Trophoblast cell (in vitro differentiated cells and primary cell): Measurements from ENCODE around the gene SERP2.

Experiments used
- DNase-seq, 2 donors: peaks; one replicate each; pipeline ENCODE4 v3.0.0-alpha.2; 2016
- H2AFZ ChIP-seq: 2 replicates; pipeline ENCODE4 v1.6.1; 2013; ENCODE audit warnings: low read length, moderate library complexity, mild to moderate bottlenecking; ENCODE audit not compliant: insufficient read depth, poor library complexity
- H2AK5ac ChIP-seq: 2 replicates; pipeline ENCODE4 v1.6.1; 2013; ENCODE audit warnings: mild to moderate bottlenecking, low read length
- H2BK120ac ChIP-seq: 2 replicates; pipeline ENCODE4 v1.6.1; 2013; ENCODE audit warnings: low read length, mild to moderate bottlenecking, moderate library complexity; ENCODE audit not compliant: insufficient read depth, poor library complexity
- H2BK12ac ChIP-seq: 2 replicates; pipeline ENCODE4 v1.6.1; 2013; ENCODE audit warnings: mild to moderate bottlenecking, low read length, moderate library complexity
- H2BK5ac ChIP-seq: 2 replicates; pipeline ENCODE4 v1.6.1; 2013; ENCODE audit warnings: low read length, low read depth, moderate library complexity, mild to moderate bottlenecking; ENCODE audit not compliant: poor library complexity
- H3K14ac ChIP-seq: 2 replicates; pipeline ENCODE4 v1.6.1; 2013; ENCODE audit warnings: mild to moderate bottlenecking, low read length
- H3K18ac ChIP-seq: 2 replicates; pipeline ENCODE4 v1.6.1; 2013; ENCODE audit warnings: mild to moderate bottlenecking, low read length
- H3K23ac ChIP-seq: 2 replicates; pipeline ENCODE4 v1.6.1; 2013; ENCODE audit warnings: low read length
- H3K27ac ChIP-seq: 2 replicates; pipeline ENCODE4 v1.5.1; 2013; ENCODE audit warnings: low read depth, mild to moderate bottlenecking, inconsistent platforms, low read length, moderate library complexity
- H3K27me3 ChIP-seq: 2 replicates; pipeline ENCODE4 v1.6.1; 2013; ENCODE audit warnings: inconsistent platforms, mild to moderate bottlenecking, low read length, moderate library complexity; ENCODE audit not compliant: insufficient read depth
- H3K36me3 ChIP-seq, 2 experiments: 1 replicate in 1 of 2; 2 replicates in 1 of 2; pipeline ENCODE4 v1.6.1; 2013; ENCODE audit warnings: low read length in 2 of 2, mild to moderate bottlenecking in 2 of 2, moderate library complexity in 1 of 2; ENCODE audit not compliant: insufficient read depth in 2 of 2, control insufficient read depth in 1 of 2
- H3K4ac ChIP-seq: 2 replicates; pipeline ENCODE4 v1.6.1; 2013; ENCODE audit warnings: low read depth, mild to moderate bottlenecking, low read length, moderate library complexity
- H3K4me1 ChIP-seq, 2 experiments: 1 replicate in 1 of 2; 2 replicates in 1 of 2; pipeline ENCODE4 v1.6.1; 2013; ENCODE audit warnings: low read length in 2 of 2, mild to moderate bottlenecking in 2 of 2, moderate library complexity in 1 of 2; ENCODE audit not compliant: insufficient read depth in 2 of 2, control insufficient read depth in 1 of 2
- H3K4me2 ChIP-seq: 2 replicates; pipeline ENCODE4 v1.6.1; 2013; ENCODE audit warnings: inconsistent platforms, mild to moderate bottlenecking, low read length, moderate library complexity
- H3K4me3 ChIP-seq: 2 replicates; pipeline ENCODE4 v1.5.1; 2013; ENCODE audit warnings: mild to moderate bottlenecking, low read depth, low read length, inconsistent platforms
- H3K79me1 ChIP-seq: one replicate; pipeline ENCODE4 v1.6.1; 2013; ENCODE audit warnings: low read length
- H3K79me2 ChIP-seq: 2 replicates; pipeline ENCODE4 v1.6.1; 2013; ENCODE audit warnings: low read length, mild to moderate bottlenecking; ENCODE audit not compliant: control insufficient read depth, insufficient read depth, poor library complexity
- H3K9ac ChIP-seq: 2 replicates; pipeline ENCODE4 v1.6.1; 2013; ENCODE audit warnings: mild to moderate bottlenecking, low read length
- H3K9me3 ChIP-seq: 2 replicates; pipeline ENCODE4 v1.6.1; 2013; ENCODE audit warnings: low read depth, mild to moderate bottlenecking, control low read depth, inconsistent platforms, low read length; ENCODE audit not compliant: insufficient read depth
- H4K12ac ChIP-seq: 2 replicates; pipeline ENCODE4 v1.6.1; 2013; ENCODE audit warnings: low read depth, mild to moderate bottlenecking, low read length, moderate library complexity
- H4K8ac ChIP-seq: 2 replicates; pipeline ENCODE4 v1.6.1; 2013; ENCODE audit warnings: low read depth, mild to moderate bottlenecking, low read length, moderate library complexity
- H4K91ac ChIP-seq: one replicate; pipeline ENCODE4 v1.6.1; 2013; ENCODE audit warnings: low read depth, mild to moderate bottlenecking, low read length, moderate library complexity
- WGBS: extraction: QIAGEN DNeasy Blood & Tissue Kit; methylation state at CpG from one replicate; pipeline ENCODE4 v1.1.7; 2013; ENCODE audit warnings: missing lambda C conversion rate; ENCODE audit not compliant: insufficient read length, insufficient coverage; ENCODE audit errors: extremely low coverage; 5-methylcytosine and 5-hydroxymethylcytosine counted together

Gene SERP2

GRCh38 chr13:44432650-44433049 is 59.0 kb downstream of the SERP2 start:
- H3K27me3 ChIP-seq, result no peaks in the 10 kb centered on the region

GRCh38 chr13:44433863-44434765 is 60.5 kb downstream of the SERP2 start:
- Histone ChIP-seq H3K4me3 (no peak overlapping the region), H3K79me2 (peaks cover 10% of the 10 kb centered on the region), H2BK120ac (no peak overlapping the region), H2BK12ac (no peak overlapping the region), H3K27ac (no peak overlapping the region), H4K8ac (no peak overlapping the region), H3K9ac (no peak overlapping the region), H3K14ac (peak overlapping the region; percentile 11), H3K27me3 (no peaks in the 10 kb centered on the region), H3K4ac (peak overlapping the region; percentile 16), H3K4me2 (peak overlapping the region; percentile 63), H2AFZ (no peak overlapping the region), H3K18ac (no peak overlapping the region), H3K9me3 (no peaks in the 10 kb centered on the region), H2AK5ac (no peak overlapping the region), H3K23ac (no peak overlapping the region), H3K36me3 (peaks cover 6 to 12% of the 10 kb centered on the region in 2 experiments), H4K12ac (no peak overlapping the region), H3K4me1 (peaks cover 6% of the 10 kb centered on the region in 2 experiments), H4K91ac (peak overlapping the region; percentile 19), H2BK5ac (no peak overlapping the region), H3K79me1 (peaks cover 11% of the 10 kb centered on the region)
- no peak for DNase-seq
- whole genome bisulfite sequencing, result no CpG with 5 or more reads among the region's 15 CpGs

More at GRCh38 chr13:44432650-44433049, 59.0 kb downstream of the SERP2 start:
- peaks cover 11% of the 10 kb centered on the region for H3K79me1 ChIP-seq
- no peak overlapping the region for H3K4ac ChIP-seq
- no peak overlapping the region for H2BK120ac ChIP-seq
- no peak overlapping the region for H2BK12ac ChIP-seq
- no peak overlapping the region for H3K27ac ChIP-seq
- H4K12ac ChIP-seq, result no peak overlapping the region
- H2BK5ac ChIP-seq, result no peak overlapping the region
- H3K36me3 ChIP-seq, result peaks cover 6 to 12% of the 10 kb centered on the region in 2 experiments
- no peak overlapping the region for H3K23ac ChIP-seq
- no peak overlapping the region for H3K14ac ChIP-seq
- H3K4me3 ChIP-seq, result no peak overlapping the region
- peaks cover 6 to 8% of the 10 kb centered on the region in 2 experiments for H3K4me1 ChIP-seq
- no peak overlapping the region for H3K9ac ChIP-seq
- H2AK5ac ChIP-seq, result no peak overlapping the region
- no peak overlapping the region for H4K8ac ChIP-seq
- no peak for DNase-seq
- H2AFZ ChIP-seq, result no peak overlapping the region
- H4K91ac ChIP-seq, result no peak overlapping the region
- no peak overlapping the region for H3K4me2 ChIP-seq
- WGBS, result no CpG with 5 or more reads among the region's 5 CpGs
- H3K9me3 ChIP-seq, result no peaks in the 10 kb centered on the region
- H3K18ac ChIP-seq, result no peak overlapping the region
- peaks cover 10% of the 10 kb centered on the region for H3K79me2 ChIP-seq

DNA sequence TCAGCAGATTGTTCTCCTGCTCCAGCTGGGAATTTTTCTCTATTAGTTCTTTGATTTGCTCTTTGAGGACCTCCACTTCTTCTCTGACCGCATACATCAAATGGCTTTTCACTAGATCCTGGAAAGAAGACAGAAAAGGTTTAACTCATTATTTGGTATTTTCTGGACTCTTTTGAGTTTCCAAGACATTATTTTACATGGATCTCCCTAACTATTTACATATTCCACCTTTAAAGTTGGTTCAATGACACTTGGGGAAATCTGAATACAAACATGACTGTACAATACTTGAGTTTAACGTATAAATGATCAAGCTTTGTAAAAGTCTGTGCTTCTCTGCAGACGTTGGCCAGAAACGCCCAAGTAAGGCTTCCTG is 61.1 kb downstream of the SERP2 start:
- Histone ChIP-seq H3K27me3 (no peaks in the 10 kb centered on the region), H3K4ac (peak overlapping the region; percentile 16), H2AFZ (no peak overlapping the region), H2BK120ac (no peak overlapping the region), H2AK5ac (no peak overlapping the region), H2BK12ac (no peak overlapping the region), H3K79me2 (peaks cover 10% of the 10 kb centered on the region), H2BK5ac (no peak overlapping the region), H3K23ac (no peak overlapping the region), H4K8ac (peak overlapping the region; percentile 43), H3K36me3 (peaks cover 6 to 12% of the 10 kb centered on the region in 2 experiments), H3K4me3 (no peak overlapping the region), H4K91ac (peak overlapping the region; percentile 19), H3K4me2 (peak overlapping the region; percentile 63), H3K9ac (no peak overlapping the region), H3K18ac (no peak overlapping the region), H3K9me3 (no peaks in the 10 kb centered on the region), H4K12ac (no peak overlapping the region), H3K79me1 (peaks cover 11% of the 10 kb centered on the region), H3K14ac (peak overlapping the region; percentile 11), H3K27ac (no peak overlapping the region), H3K4me1 (peaks cover 6% of the 10 kb centered on the region in 2 experiments)
- DNase-seq, result no peak
- no CpG with 5 or more reads among the region's 4 CpGs for WGBS

DNA sequence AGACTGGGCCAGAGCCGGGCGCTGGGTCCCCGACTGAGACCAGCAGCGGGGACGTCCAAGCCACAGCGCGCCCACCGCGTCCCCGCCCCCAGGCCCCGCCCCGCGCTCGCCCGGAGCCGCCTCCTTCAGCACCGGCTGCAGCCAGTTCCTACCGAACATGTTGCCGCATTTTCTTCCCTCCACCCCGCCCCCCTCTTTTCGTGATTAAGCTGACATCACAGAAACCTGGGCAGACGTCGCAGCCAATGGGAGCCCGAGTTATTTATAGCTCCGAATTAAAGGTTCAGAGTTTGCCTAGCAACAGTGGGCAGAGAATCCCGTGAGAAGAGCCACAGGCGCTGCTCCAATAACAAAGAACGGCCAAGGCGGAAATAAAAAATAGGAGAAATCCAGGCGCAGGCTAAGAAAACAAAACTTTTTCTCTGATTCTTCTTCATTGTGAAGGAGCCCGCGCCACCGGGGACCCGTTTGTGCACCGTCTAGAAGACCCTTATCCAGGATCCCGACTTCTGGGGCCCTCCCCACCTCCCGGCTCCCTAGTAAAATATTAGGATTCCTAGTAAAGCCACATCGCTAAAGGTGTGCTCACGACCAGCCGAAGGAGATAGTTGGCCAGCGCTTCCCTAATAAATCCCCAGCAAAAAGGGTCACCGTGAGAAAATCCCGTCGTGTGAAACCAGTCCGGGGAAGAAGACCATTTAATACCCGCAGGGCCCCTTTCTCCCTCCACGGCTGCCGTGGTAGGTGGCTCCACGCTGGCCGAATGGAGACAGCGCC is 61.7 kb downstream of the SERP2 start:
- no CpG with 5 or more reads among the region's 51 CpGs for WGBS
- H3K9me3 ChIP-seq, result no peaks in the 10 kb centered on the region
- H3K4me1 ChIP-seq, result peaks cover 6% of the 10 kb centered on the region in 2 experiments
- peak; percentile 82 to 86 for DNase-seq
- peak overlapping the region; percentile 91 for H4K91ac ChIP-seq
- H3K79me2 ChIP-seq, result peaks cover 10% of the 10 kb centered on the region
- peak overlapping the region; percentile 63 for H3K4me2 ChIP-seq
- H3K79me1 ChIP-seq, result peaks cover 11% of the 10 kb centered on the region
- peak overlapping the region; percentile 49 for H3K9ac ChIP-seq
- peak overlapping the region; percentile 76 for H3K18ac ChIP-seq
- peak overlapping the region; percentile 73 for H3K4me3 ChIP-seq
- peak overlapping the region; percentile 97 for H3K4ac ChIP-seq
- H3K14ac ChIP-seq, result peak overlapping the region; percentile 90
- H4K12ac ChIP-seq, result peak overlapping the region; percentile 96
- peak overlapping the region; percentile 92 for H4K8ac ChIP-seq
- no peaks in the 10 kb centered on the region for H3K27me3 ChIP-seq
- peak overlapping the region; percentile 66 for H3K27ac ChIP-seq
- H2BK120ac ChIP-seq, result peak overlapping the region; percentile 68
- H3K23ac ChIP-seq, result no peak overlapping the region
- peak overlapping the region; percentile 96 for H2BK5ac ChIP-seq
- peak overlapping the region; percentile 68 for H2AK5ac ChIP-seq
- no peak overlapping the region for H2BK12ac ChIP-seq
- no peak overlapping the region for H2AFZ ChIP-seq
- peaks cover 6 to 12% of the 10 kb centered on the region in 2 experiments for H3K36me3 ChIP-seq
